HAP-1 (cell line): Measurements from ENCODE around the gene CRTC2.

Source experiments
- DNase-seq, 2 experiments: peaks; one replicate each; pipeline ENCODE4 v3.0.0-alpha.2; 2016 to 2020; ENCODE audit warnings: low spot score in 2 of 2
- H3K27me3 ChIP-seq: fragments of 250-450 bp; sonication (Bioruptor Pico); 2 replicates; pipeline ENCODE4 v1.5.1; 2020; ENCODE audit warnings: low read depth, mild to moderate bottlenecking, moderate library complexity
- H3K36me3 ChIP-seq: fragments of 250-450 bp; sonication (Bioruptor Pico); replicated peaks from 2 replicates; pipeline ENCODE4 v1.5.1; 2020; ENCODE audit warnings: mild to moderate bottlenecking
- H3K4me1 ChIP-seq: fragments of 250-450 bp; sonication (Bioruptor Pico); 2 replicates; pipeline ENCODE4 v1.5.1; 2020; ENCODE audit warnings: mild to moderate bottlenecking
- H3K4me3 ChIP-seq: fragments of 250-450 bp; sonication (Bioruptor Pico); 2 replicates; pipeline ENCODE4 v1.5.1; 2020; ENCODE audit warnings: mild to moderate bottlenecking, moderate library complexity
- H3K9me3 ChIP-seq: fragments of 250-450 bp; sonication (Bioruptor Pico); 2 replicates; pipeline ENCODE4 v1.5.1; 2020; ENCODE audit warnings: mild to moderate bottlenecking, moderate library complexity
- in situ Hi-C: fragments of 300-500 bp; cut with MboI; formaldehyde crosslinking; loops from 3 replicates; pipeline ENCODE4 v1.14.3; 2020; ENCODE audit warnings: low sequenced_read_pairs, inconsistent platforms, mixed read lengths

CRTC2 gene

DNA sequence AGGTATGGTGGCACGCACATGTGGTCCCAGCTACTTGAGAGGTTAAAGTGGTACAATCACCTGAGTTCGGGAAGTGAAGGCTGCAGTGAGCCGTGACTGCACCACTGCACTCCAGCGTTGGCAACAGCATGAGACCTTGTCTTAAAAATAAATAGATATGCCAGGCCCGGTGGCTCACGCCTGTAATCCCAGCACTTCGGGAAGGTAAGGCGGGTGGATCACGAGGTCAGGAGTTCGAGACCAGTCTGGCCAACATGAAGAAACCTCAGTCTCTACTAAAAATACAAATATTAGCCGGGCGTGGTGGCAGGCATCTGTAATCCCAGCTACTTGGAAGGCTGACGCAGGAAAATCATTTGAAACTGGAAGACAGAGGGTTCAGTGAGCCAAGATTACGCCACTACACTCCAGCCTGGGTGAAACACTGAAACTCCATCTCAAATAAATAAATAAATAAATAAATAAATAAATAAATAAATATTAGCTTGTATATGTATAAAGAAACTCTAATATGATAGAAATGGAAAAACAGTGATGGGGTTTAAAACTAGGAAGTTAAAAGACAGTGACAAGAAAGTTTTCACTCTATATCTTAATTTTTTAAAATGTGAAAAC is 54.5 kb downstream of the CRTC2 start:
- DNase-seq = no peak
- Histone ChIP-seq H3K4me1 (peaks cover 8% of the 10 kb centered on the region), H3K27me3 (no peaks in the 10 kb centered on the region), H3K9me3 (no peaks in the 10 kb centered on the region), H3K36me3 (peaks cover 7% of the 10 kb centered on the region; the same call in 1 of the 2 replicates), H3K4me3 (no peak overlapping the region)
- in situ Hi-C loops = no loop called here

DNA sequence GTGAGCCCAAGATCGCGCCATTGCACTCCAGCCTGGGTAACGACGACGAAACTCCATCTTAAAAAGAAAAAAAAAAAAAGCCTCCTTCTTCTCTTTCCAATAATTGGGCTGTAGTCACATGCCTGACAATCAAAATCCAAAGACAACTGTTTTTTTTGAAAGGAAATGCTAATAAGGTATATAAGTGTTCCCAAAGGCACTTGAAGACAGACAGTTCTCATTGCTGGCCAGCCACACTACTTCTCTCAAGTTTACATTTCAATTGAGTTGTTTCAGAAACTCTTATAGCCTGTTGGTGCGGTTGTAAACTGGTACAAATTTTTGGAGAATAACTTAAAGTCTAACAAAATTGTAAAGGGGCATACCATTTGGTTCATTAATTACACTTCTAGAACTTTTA is 58.9 kb downstream of the CRTC2 start:
- H3K4me3 ChIP-seq = no peak overlapping the region
- H3K27me3 ChIP-seq = no peaks in the 10 kb centered on the region
- H3K4me1 ChIP-seq = peaks cover 10% of the 10 kb centered on the region
- peak in 1 of 2 experiments; percentile 73 for DNase-seq
- peaks cover 9% of the 10 kb centered on the region for H3K36me3 ChIP-seq
- no peaks in the 10 kb centered on the region for H3K9me3 ChIP-seq
- in situ Hi-C loops = no loop called here
